CD4-positive, alpha-beta memory T cell (primary cell): ENCODE measurements around the gene SVIP. TPM values are rescaled to one million over a fixed set of nuclear protein-coding genes. Genes with fewer than 3 reads are reported as not detected.

Experiments used
- CTCF ChIA-PET: fragments of 350-600 bp; sonication (Branson Sonifier 250); formaldehyde crosslinking; loops from one replicate; lab custom pipeline; 2021; ENCODE audit warnings: inconsistent platforms; ENCODE audit not compliant: partially characterized antibody; lab: Charles Lee
- POLR2A ChIA-PET: fragments of 350-600 bp; sonication (Branson Sonifier 250); formaldehyde crosslinking; loops from one replicate; lab custom pipeline; 2021; ENCODE audit not compliant: partially characterized antibody; lab: Charles Lee
- DNase-seq, 5 donors: peaks; one replicate each; pipeline versions ENCODE4 v3.0.0 to v3.0.0-alpha.2; 2020 to 2022; ENCODE audit warnings: mixed read lengths in 1 of 5
- H3K27ac ChIP-seq: one replicate; pipeline ENCODE4 v1.7.0; 2013; ENCODE audit warnings: low read depth, low read length
- H3K27me3 ChIP-seq: 2 replicates; pipeline ENCODE4 v1.7.0; 2013; ENCODE audit warnings: mild to moderate bottlenecking, low read length, moderate library complexity; ENCODE audit not compliant: insufficient read depth
- H3K36me3 ChIP-seq: 2 replicates; pipeline ENCODE4 v1.7.0; 2013; ENCODE audit warnings: mild to moderate bottlenecking, low read length, moderate library complexity; ENCODE audit not compliant: insufficient read depth
- H3K4me1 ChIP-seq: 2 replicates; pipeline ENCODE4 v1.7.0; 2013; ENCODE audit warnings: mild to moderate bottlenecking, low read length, moderate library complexity; ENCODE audit not compliant: insufficient read depth
- H3K4me3 ChIP-seq, 2 donors: one replicate each; pipeline ENCODE4 v1.7.0; 2013; ENCODE audit warnings: low read length in 2 of 2, mild to moderate bottlenecking in 1 of 2
- H3K9me3 ChIP-seq, 2 donors: one replicate each; pipeline ENCODE4 v1.7.0; 2013; ENCODE audit warnings: low read length in 2 of 2, control low read depth in 1 of 2; ENCODE audit not compliant: control insufficient read depth in 1 of 2
- H3K27ac Mint-ChIP-seq, 7 donors: one replicate each; pipeline ENCODE4 v1.8.0; 2020 to 2021; ENCODE audit warnings: mixed read lengths in 7 of 7, mild to moderate bottlenecking in 6 of 7, inconsistent platforms in 3 of 7, moderate library complexity in 3 of 7
- H3K27me3 Mint-ChIP-seq, 2 donors: one replicate each; pipeline ENCODE4 v1.8.0; 2020 to 2021; ENCODE audit warnings: mixed read lengths in 2 of 2
- H3K36me3 Mint-ChIP-seq, 2 donors: one replicate each; pipeline ENCODE4 v1.8.0; 2020 to 2021; ENCODE audit warnings: mixed read lengths in 2 of 2, inconsistent platforms in 1 of 2, mild to moderate bottlenecking in 1 of 2
- H3K4me1 Mint-ChIP-seq, 4 donors: one replicate each; pipeline ENCODE4 v1.8.0; 2020 to 2021; ENCODE audit warnings: mixed read lengths in 4 of 4, mild to moderate bottlenecking in 1 of 4
- H3K4me3 Mint-ChIP-seq, 8 donors: one replicate each; pipeline ENCODE4 v1.8.0; 2020 to 2021; ENCODE audit warnings: mixed read lengths in 8 of 8, mild to moderate bottlenecking in 7 of 8, moderate library complexity in 6 of 8, inconsistent platforms in 3 of 8
- H3K9me3 Mint-ChIP-seq, 8 donors: one replicate each; pipeline ENCODE4 v1.8.0; 2020 to 2021; ENCODE audit warnings: mixed read lengths in 8 of 8, mild to moderate bottlenecking in 5 of 8, inconsistent platforms in 3 of 8, moderate library complexity in 1 of 8
- intact Hi-C: fragments of 100-400 bp; cut with micrococcal nuclease; formaldehyde crosslinking; loops from one replicate; pipeline ENCODE4 v1.15.1; 2023
- polyA plus RNA-seq, 2 donors: library from polyadenylated mRNA; unstranded; fragments of 300-500 nt; fragmentation: Illumina TruSeq; gene quantifications; one replicate each; pipeline ENCODE4 v1.2.3, GENCODE V29; 2021
- total RNA-seq, 2 experiments: library from RNA; stranded (reverse); gene quantifications; one replicate each; pipeline ENCODE4 v1.2.3, GENCODE V29; 2021

The SVIP gene
- total and polyA plus RNA-seq, 4 experiments from 2014 or later = 46.5 to 75.0 (median 69.1) TPM

- H3K27ac ChIP-seq = no peak overlapping the region
- peaks cover 0 to 14% of the 10 kb centered on the region in 2 donors for H3K36me3 Mint-ChIP-seq
- no peaks in the 10 kb centered on the region for H3K27me3 ChIP-seq
- H3K36me3 ChIP-seq = no peaks in the 10 kb centered on the region
- H3K4me3 Mint-ChIP-seq = no peak overlapping the region
- peaks cover 0 to 2% (median under 1%) of the 10 kb centered on the region in 4 donors for H3K4me1 Mint-ChIP-seq
- ChIA-PET POLR2A (no interaction called here), CTCF (interaction anchor here (0.9 to 1.4 kb wide), 2 partner anchors 21 kb away, joined by 3 to 5 read pairs; partner anchors contain the start of gene SVIP)
- H3K4me1 ChIP-seq = no peaks in the 10 kb centered on the region
- no peak for DNase-seq
- H3K9me3 Mint-ChIP-seq = peaks cover 0 to 20% (median 6%) of the 10 kb centered on the region in 8 donors
- intact Hi-C loops = no loop called here
- H3K9me3 ChIP-seq = no peaks in the 10 kb centered on the region
- H3K27ac Mint-ChIP-seq = no peak overlapping the region
- H3K4me3 ChIP-seq = no peak overlapping the region
- peaks cover 0 to 1% of the 10 kb centered on the region in 2 donors for H3K27me3 Mint-ChIP-seq
Observed at GRCh38 chr11:22808571-22809197, 20.9 kb downstream of the SVIP start.

- no peak overlapping the region for H3K4me3 ChIP-seq
- no peaks in the 10 kb centered on the region for H3K27me3 ChIP-seq
- Mint-ChIP-seq H3K4me1 (peaks cover 0 to 2% (median under 1%) of the 10 kb centered on the region in 4 donors), H3K27me3 (peaks cover 0 to 1% of the 10 kb centered on the region in 2 donors), H3K9me3 (peaks cover 0 to 20% (median 6%) of the 10 kb centered on the region in 8 donors), H3K36me3 (peaks cover 0 to 14% of the 10 kb centered on the region in 2 donors), H3K4me3 (no peak overlapping the region), H3K27ac (no peak overlapping the region)
- no peak for DNase-seq
- ChIA-PET POLR2A (no interaction called here), CTCF (interaction anchor here (0.9 to 1.4 kb wide), 2 partner anchors 21 to 22 kb away, joined by 3 to 5 read pairs; partner anchors contain the start of gene SVIP)
- intact Hi-C loops = no loop called here
- H3K27ac ChIP-seq = no peak overlapping the region
- H3K9me3 ChIP-seq = no peaks in the 10 kb centered on the region
- no peaks in the 10 kb centered on the region for H3K4me1 ChIP-seq
- H3K36me3 ChIP-seq = no peaks in the 10 kb centered on the region
Observed at GRCh38 chr11:22807855-22808570, 21.6 kb downstream of the SVIP start.

DNA sequence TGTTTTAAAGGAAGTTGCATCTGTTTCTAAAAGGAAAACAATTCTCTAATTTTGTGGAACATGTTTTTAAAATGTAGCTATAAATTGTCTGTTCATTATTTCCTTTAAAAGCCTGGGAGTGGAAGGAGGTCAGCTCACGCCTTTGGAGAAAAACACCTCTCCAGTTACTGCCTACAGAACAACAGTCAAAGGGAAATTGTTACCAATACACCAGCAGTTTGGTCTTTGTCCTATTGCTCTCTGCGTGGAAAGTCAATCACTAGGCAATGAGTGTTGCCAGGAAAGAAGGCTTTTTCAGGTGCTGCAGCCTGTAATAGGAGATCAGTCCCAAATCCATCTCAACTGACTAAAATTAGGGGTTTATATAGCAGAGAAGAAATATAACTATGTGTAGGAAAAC lies 22.2 kb downstream of the SVIP start:
- DNase-seq = no peak
- intact Hi-C loops = no loop called here
- Mint-ChIP-seq H3K9me3 (peaks cover 0 to 20% (median 6%) of the 10 kb centered on the region in 8 donors), H3K4me1 (peaks cover 0 to 2% (median under 1%) of the 10 kb centered on the region in 4 donors), H3K27ac (no peak overlapping the region), H3K4me3 (no peak overlapping the region), H3K27me3 (peaks cover under 1 to 1% of the 10 kb centered on the region in 2 donors), H3K36me3 (peaks cover 0 to 14% of the 10 kb centered on the region in 2 donors)
- Histone ChIP-seq H3K36me3 (no peaks in the 10 kb centered on the region), H3K4me1 (no peaks in the 10 kb centered on the region), H3K9me3 (no peaks in the 10 kb centered on the region), H3K27ac (no peak overlapping the region), H3K27me3 (no peaks in the 10 kb centered on the region), H3K4me3 (no peak overlapping the region)
- ChIA-PET CTCF (no interaction called here), POLR2A (no interaction called here)

GRCh38 chr11:22802861-22803260 lies 26.7 kb downstream of the SVIP start:
- CTCF ChIA-PET = no interaction called here
- no peaks in the 10 kb centered on the region for H3K27me3 ChIP-seq
- POLR2A ChIA-PET = no interaction called here

DNA sequence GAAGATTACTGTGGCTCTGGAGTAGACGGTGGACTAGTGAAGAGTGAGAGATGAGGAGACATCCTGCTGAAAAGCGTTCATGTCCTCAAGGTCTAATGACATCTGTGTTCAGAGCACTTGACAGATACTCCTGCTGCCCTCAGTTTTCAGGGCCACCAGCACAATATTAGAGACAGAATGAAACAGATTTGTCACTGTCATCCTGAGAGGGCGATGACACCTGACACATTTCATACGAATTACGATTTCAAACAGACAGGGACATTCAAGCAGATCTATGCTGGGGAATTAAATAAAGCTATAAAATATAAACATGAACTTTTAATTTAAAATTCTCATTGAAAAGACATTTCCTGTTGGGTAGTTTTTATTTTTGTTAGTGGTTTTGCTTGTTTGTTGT lies 29.1 kb downstream of the SVIP start:
- no peaks in the 10 kb centered on the region for H3K4me1 Mint-ChIP-seq
- intact Hi-C loops = no loop called here
- H3K27ac ChIP-seq = no peak overlapping the region
- no peaks in the 10 kb centered on the region for H3K4me1 ChIP-seq
- H3K27ac Mint-ChIP-seq = no peak overlapping the region
- H3K36me3 ChIP-seq = no peaks in the 10 kb centered on the region
- no peak for DNase-seq
- peaks cover 1 to 10% of the 10 kb centered on the region in 2 donors for H3K27me3 Mint-ChIP-seq
- POLR2A ChIA-PET = no interaction called here
- H3K9me3 ChIP-seq = no peaks in the 10 kb centered on the region
- H3K4me3 ChIP-seq = no peak overlapping the region
- H3K27me3 ChIP-seq = no peaks in the 10 kb centered on the region
- CTCF ChIA-PET = interaction anchor here (0.6 to 0.8 kb wide), 2 partner anchors 13 to 75 kb away, joined by 3 read pairs; no protein-coding TSS in a partner anchor
- no peaks in the 10 kb centered on the region for H3K36me3 Mint-ChIP-seq
- no peak overlapping the region for H3K4me3 Mint-ChIP-seq
- H3K9me3 Mint-ChIP-seq = no peaks in the 10 kb centered on the region

More at GRCh38 chr11:22802861-22803260, 26.7 kb downstream of the SVIP start:
- Histone ChIP-seq H3K9me3 (no peaks in the 10 kb centered on the region), H3K4me3 (no peak overlapping the region), H3K4me1 (no peaks in the 10 kb centered on the region), H3K27ac (no peak overlapping the region), H3K36me3 (no peaks in the 10 kb centered on the region)
- Mint-ChIP-seq H3K27me3 (peaks cover 1 to 11% of the 10 kb centered on the region in 2 donors), H3K4me3 (no peak overlapping the region), H3K4me1 (no peaks in the 10 kb centered on the region), H3K9me3 (no peaks in the 10 kb centered on the region), H3K36me3 (no peaks in the 10 kb centered on the region), H3K27ac (no peak overlapping the region)
- intact Hi-C loops = no loop called here
- no peak for DNase-seq

DNA sequence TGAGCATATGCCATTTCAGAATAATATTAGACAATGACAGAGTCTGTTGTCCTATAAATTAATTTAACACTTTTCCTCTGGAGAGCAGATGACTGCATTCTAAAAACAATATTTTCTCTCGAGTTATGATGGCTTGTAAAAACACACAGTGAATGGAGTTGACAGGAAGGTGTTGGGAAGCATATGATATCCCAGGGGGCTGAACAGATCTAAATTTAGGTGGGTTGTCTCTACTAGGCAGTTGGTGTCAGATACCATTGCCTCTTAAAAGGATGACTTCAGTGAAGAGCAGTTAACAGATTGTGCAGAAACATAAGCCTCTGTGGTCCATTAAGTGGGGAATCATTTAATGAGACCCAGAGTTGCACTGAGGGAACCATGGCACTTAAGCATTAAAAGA lies 30.7 kb downstream of the SVIP start:
- Mint-ChIP-seq H3K9me3 (no peaks in the 10 kb centered on the region), H3K4me1 (peaks cover 0 to 1% (median 0%) of the 10 kb centered on the region in 4 donors), H3K36me3 (no peaks in the 10 kb centered on the region), H3K4me3 (no peak overlapping the region), H3K27me3 (peaks cover 3 to 10% of the 10 kb centered on the region in 2 donors), H3K27ac (no peak overlapping the region)
- POLR2A ChIA-PET = no interaction called here
- Histone ChIP-seq H3K36me3 (no peaks in the 10 kb centered on the region), H3K27ac (no peak overlapping the region), H3K4me3 (no peak overlapping the region), H3K27me3 (no peaks in the 10 kb centered on the region), H3K9me3 (no peaks in the 10 kb centered on the region), H3K4me1 (no peaks in the 10 kb centered on the region)
- DNase-seq = no peak
- intact Hi-C loops = no loop called here
- CTCF ChIA-PET = interaction anchor here (2.4 kb wide), 1 partner anchor 11 kb away, joined by 10 read pairs; no protein-coding TSS in a partner anchor

DNA sequence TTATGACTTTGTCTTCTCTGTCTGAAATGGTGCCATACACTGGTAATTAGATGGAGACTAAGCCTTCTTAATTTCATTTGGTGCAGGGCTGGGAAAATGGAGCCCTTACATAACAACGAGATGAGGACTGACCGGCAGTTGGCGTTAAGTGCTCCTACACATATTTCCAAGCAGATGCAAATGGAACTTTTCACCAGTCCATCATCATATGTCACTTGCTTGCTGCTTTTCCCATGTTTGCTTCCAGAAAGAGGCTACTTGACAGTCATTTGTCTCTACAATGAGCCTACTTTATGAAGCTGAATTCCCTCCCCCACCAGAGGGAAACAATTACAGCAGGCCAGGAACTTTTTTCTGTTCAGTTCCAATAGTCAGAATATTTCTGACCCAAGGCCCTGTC lies 32.6 kb downstream of the SVIP start:
- no peak for DNase-seq
- ChIA-PET CTCF (no interaction called here), POLR2A (no interaction called here)
- H3K9me3 Mint-ChIP-seq = no peaks in the 10 kb centered on the region
- no peaks in the 10 kb centered on the region for H3K4me1 ChIP-seq
- no peaks in the 10 kb centered on the region for H3K27me3 ChIP-seq
- no peak overlapping the region for H3K27ac Mint-ChIP-seq
- no peaks in the 10 kb centered on the region for H3K9me3 ChIP-seq
- peaks cover 1 to 9% of the 10 kb centered on the region in 2 donors for H3K27me3 Mint-ChIP-seq
- H3K4me3 Mint-ChIP-seq = no peak overlapping the region
- no peak overlapping the region for H3K4me3 ChIP-seq
- no peaks in the 10 kb centered on the region for H3K36me3 ChIP-seq
- H3K4me1 Mint-ChIP-seq = peaks cover 0 to 1% (median 0%) of the 10 kb centered on the region in 4 donors
- intact Hi-C loops = no loop called here
- no peaks in the 10 kb centered on the region for H3K36me3 Mint-ChIP-seq
- no peak overlapping the region for H3K27ac ChIP-seq
